Skeletal muscle satellite cell (primary cell): ENCODE data around the gene THAP3.
A peak's percentile ranks its signal among the peaks of the same experiment; 100 is the strongest.

ENCODE experiments used
- H3K27me3 ChIP-seq: 2 replicates; pipeline ENCODE4 v1.7.0; 2013; ENCODE audit warnings: low read length; ENCODE audit not compliant: control insufficient read depth, insufficient read depth
- H3K36me3 ChIP-seq: 2 replicates; pipeline ENCODE4 v1.7.0; 2013; ENCODE audit warnings: mild to moderate bottlenecking, control low read depth, low read length; ENCODE audit not compliant: insufficient read depth
- H3K4me1 ChIP-seq: 2 replicates; pipeline ENCODE4 v1.7.0; 2013; ENCODE audit warnings: low read length; ENCODE audit not compliant: control insufficient read depth, insufficient read depth
- H3K4me2 ChIP-seq: 2 replicates; pipeline ENCODE4 v1.7.0; 2013; ENCODE audit warnings: mild to moderate bottlenecking, low read length
- H3K4me3 ChIP-seq: 2 replicates; pipeline ENCODE4 v1.7.0; 2013; ENCODE audit warnings: low read length
- H3K9ac ChIP-seq: 2 replicates; pipeline ENCODE4 v1.7.0; 2013; ENCODE audit warnings: mild to moderate bottlenecking, low read depth, low read length, moderate library complexity
- H3K9me3 ChIP-seq: replicated peaks from 2 replicates; pipeline ENCODE4 v1.7.0; 2013; ENCODE audit warnings: mild to moderate bottlenecking, control low read depth, low read length

The THAP3 gene

GRCh38 chr1:6601049-6601922, 23.4 kb upstream of the THAP3 start:
- Histone ChIP-seq H3K4me3 (peak overlapping the region; percentile 80), H3K27me3 (no peaks in the 10 kb centered on the region), H3K4me1 (peaks cover 54% of the 10 kb centered on the region)

GRCh38 chr1:6601923-6602668, 22.6 kb upstream of the THAP3 start:
- H3K36me3 ChIP-seq = peaks cover 22% of the 10 kb centered on the region
- H3K4me2 ChIP-seq = peak overlapping the region; percentile 95
- peak overlapping the region; percentile 87 for H3K9ac ChIP-seq
- H3K4me3 ChIP-seq = peak overlapping the region; percentile 80
- H3K27me3 ChIP-seq = no peaks in the 10 kb centered on the region
- H3K4me1 ChIP-seq = peaks cover 48% of the 10 kb centered on the region
- H3K9me3 ChIP-seq = no peaks in the 10 kb centered on the region

More at GRCh38 chr1:6601049-6601922, 23.4 kb upstream of the THAP3 start:
- peaks cover 30% of the 10 kb centered on the region for H3K36me3 ChIP-seq
- peak overlapping the region; percentile 87 for H3K9ac ChIP-seq
- no peaks in the 10 kb centered on the region for H3K9me3 ChIP-seq
- peak overlapping the region; percentile 95 for H3K4me2 ChIP-seq

GRCh38 chr1:6602669-6603237, 21.9 kb upstream of the THAP3 start, which contains the start of gene KLHL21:
Gene KLHL21 (minus strand): TSS chr1:6602869. CDS start chr1:6602817, 52 bp downstream.
- H3K4me1 ChIP-seq = peaks cover 41% of the 10 kb centered on the region
- peak within 1 kb of the TSS; percentile 87 for H3K9ac ChIP-seq
- no peaks in the 10 kb centered on the region for H3K9me3 ChIP-seq
- peaks cover 16% of the 10 kb centered on the region for H3K36me3 ChIP-seq
- no peaks in the 10 kb centered on the region for H3K27me3 ChIP-seq
- peak within 1 kb of the TSS; percentile 95 for H3K4me2 ChIP-seq
- H3K4me3 ChIP-seq = peak within 1 kb of the TSS; percentile 80

GRCh38 chr1:6603238-6603914, 21.3 kb upstream of the THAP3 start:
- Histone ChIP-seq H3K9me3 (no peaks in the 10 kb centered on the region), H3K27me3 (no peaks in the 10 kb centered on the region), H3K4me2 (peak overlapping the region; percentile 95), H3K4me3 (peak overlapping the region; percentile 80), H3K9ac (peak overlapping the region; percentile 87), H3K4me1 (peaks cover 36% of the 10 kb centered on the region), H3K36me3 (peaks cover 12% of the 10 kb centered on the region)

- H3K9me3 ChIP-seq = no peaks in the 10 kb centered on the region
- peaks cover 29% of the 10 kb centered on the region for H3K4me1 ChIP-seq
- H3K36me3 ChIP-seq = peaks cover 8% of the 10 kb centered on the region
- H3K4me2 ChIP-seq = peak overlapping the region; percentile 95
- no peaks in the 10 kb centered on the region for H3K27me3 ChIP-seq
- H3K4me3 ChIP-seq = peak overlapping the region; percentile 80
- peak overlapping the region; percentile 87 for H3K9ac ChIP-seq
Observed at GRCh38 chr1:6603915-6604558, 20.6 kb upstream of the THAP3 start.

- H3K36me3 ChIP-seq = peaks cover 7% of the 10 kb centered on the region
- no peaks in the 10 kb centered on the region for H3K27me3 ChIP-seq
- H3K4me3 ChIP-seq = peak overlapping the region; percentile 74
- peak overlapping the region; percentile 85 for H3K4me2 ChIP-seq
- no peaks in the 10 kb centered on the region for H3K4me1 ChIP-seq
- no peaks in the 10 kb centered on the region for H3K9me3 ChIP-seq
- H3K9ac ChIP-seq = peak overlapping the region; percentile 78
Observed at GRCh38 chr1:6612641-6613360, 11.9 kb upstream of the THAP3 start.

- H3K9me3 ChIP-seq = no peaks in the 10 kb centered on the region
- peak within 1 kb of the TSS; percentile 95 for H3K4me3 ChIP-seq
- H3K9ac ChIP-seq = peak within 1 kb of the TSS; percentile 86
- H3K27me3 ChIP-seq = no peaks in the 10 kb centered on the region
- peak within 1 kb of the TSS; percentile 85 for H3K4me2 ChIP-seq
- H3K36me3 ChIP-seq = peaks cover 7% of the 10 kb centered on the region
- H3K4me1 ChIP-seq = no peaks in the 10 kb centered on the region
Observed at GRCh38 chr1:6613361-6614018, 11.2 kb upstream of the THAP3 start, which contains the start of gene PHF13. Gene PHF13 (plus strand): TSS chr1:6613731. CDS start chr1:6614067, 336 bp downstream.

- Histone ChIP-seq H3K4me1 (no peaks in the 10 kb centered on the region), H3K4me2 (peak overlapping the region; percentile 76), H3K9me3 (no peaks in the 10 kb centered on the region), H3K36me3 (peaks cover 7% of the 10 kb centered on the region), H3K4me3 (peak overlapping the region; percentile 95), H3K27me3 (no peaks in the 10 kb centered on the region), H3K9ac (peak overlapping the region; percentile 86)
Observed at GRCh38 chr1:6614019-6614928, 10.4 kb upstream of the THAP3 start.
